Measurements from ENCODE around the gene LCE7A.

DNA sequence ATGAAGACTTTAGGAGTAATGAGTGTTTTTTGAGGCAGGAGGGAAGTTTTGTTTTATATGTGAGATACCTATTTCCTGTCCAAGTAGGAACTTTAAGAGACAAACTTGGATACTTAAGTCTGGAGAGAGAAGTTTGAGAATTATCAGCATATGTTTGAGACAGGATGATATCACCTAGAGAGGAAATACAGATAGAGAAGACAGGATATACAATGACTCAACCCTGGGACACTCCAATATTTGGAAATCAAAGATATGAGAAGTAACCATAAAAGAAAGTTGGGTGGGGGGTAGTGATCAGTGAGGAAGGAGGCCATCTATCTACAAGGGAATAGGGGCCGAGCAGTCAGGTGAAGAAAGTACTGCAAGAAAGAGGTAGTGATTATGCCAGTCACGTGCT lies 6.5 kb downstream of the LCE7A start:
- TF ChIP-seq, protein P1, sequence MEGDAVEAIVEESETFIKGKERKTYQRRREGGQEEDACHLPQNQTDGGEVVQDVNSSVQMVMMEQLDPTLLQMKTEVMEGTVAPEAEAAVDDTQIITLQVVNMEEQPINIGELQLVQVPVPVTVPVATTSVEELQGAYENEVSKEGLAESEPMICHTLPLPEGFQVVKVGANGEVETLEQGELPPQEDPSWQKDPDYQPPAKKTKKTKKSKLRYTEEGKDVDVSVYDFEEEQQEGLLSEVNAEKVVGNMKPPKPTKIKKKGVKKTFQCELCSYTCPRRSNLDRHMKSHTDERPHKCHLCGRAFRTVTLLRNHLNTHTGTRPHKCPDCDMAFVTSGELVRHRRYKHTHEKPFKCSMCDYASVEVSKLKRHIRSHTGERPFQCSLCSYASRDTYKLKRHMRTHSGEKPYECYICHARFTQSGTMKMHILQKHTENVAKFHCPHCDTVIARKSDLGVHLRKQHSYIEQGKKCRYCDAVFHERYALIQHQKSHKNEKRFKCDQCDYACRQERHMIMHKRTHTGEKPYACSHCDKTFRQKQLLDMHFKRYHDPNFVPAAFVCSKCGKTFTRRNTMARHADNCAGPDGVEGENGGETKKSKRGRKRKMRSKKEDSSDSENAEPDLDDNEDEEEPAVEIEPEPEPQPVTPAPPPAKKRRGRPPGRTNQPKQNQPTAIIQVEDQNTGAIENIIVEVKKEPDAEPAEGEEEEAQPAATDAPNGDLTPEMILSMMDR (conservative IDR thresholded peaks at IDR 0.05 in 1 of 2, IDR thresholded peaks at IDR 0.05 in 1 of 2; ENCODE audit: low read depth in 1 of 2, low read length in 2 of 2) = no peak
- no peak for TF ChIP-seq EZH2 (IDR thresholded peaks at IDR 0.05; ENCODE audit: low read length, missing control alignments)

All from fibroblast of lung (primary cell).